ENCODE results near the gene ABCA9. TPM values are rescaled to one million over a fixed set of nuclear protein-coding genes. Genes with fewer than 3 reads are reported as not detected.

Gene ABCA9
- polyA plus RNA-seq (2012; ENCODE audit: insufficient read length, low read depth): 0.23 TPM

DNA sequence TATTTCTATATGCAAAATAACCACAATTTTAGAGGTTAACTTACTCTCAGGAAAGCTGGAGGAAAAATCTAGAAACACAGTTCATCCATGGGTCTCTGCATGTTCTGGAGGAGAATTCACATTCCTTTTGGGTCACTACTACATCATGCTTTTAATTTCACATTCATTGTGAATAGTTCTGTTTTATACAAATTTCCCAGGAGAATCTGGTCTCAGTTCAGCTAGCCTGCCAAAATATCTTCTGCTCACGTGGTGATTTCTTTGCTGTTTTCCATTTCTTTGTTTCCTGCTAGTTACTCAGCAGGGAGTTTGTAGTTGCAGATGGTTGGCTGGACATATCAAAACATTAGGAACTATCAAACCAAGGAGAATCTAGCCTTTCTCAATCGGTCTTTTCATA is at the start of gene ABCA9:
Gene ABCA9, minus strand, starts transcription at position 106 of the 400 bp plus-strand sequence. CDS start 9,801 bp downstream, outside the sequence.
- 0 out of 2 replicates have a peak, but pooled peaks have one; percentile 28 for TF ChIP-seq SIN3A (IDR thresholded peaks at IDR 0.05; ENCODE audit: borderline replicate concordance, insufficient read depth, low read length)
- TF ChIP-seq POLR2AphosphoS5 (IDR thresholded peaks at IDR 0.05; ENCODE audit: low read depth, low read length): no peak

DNA sequence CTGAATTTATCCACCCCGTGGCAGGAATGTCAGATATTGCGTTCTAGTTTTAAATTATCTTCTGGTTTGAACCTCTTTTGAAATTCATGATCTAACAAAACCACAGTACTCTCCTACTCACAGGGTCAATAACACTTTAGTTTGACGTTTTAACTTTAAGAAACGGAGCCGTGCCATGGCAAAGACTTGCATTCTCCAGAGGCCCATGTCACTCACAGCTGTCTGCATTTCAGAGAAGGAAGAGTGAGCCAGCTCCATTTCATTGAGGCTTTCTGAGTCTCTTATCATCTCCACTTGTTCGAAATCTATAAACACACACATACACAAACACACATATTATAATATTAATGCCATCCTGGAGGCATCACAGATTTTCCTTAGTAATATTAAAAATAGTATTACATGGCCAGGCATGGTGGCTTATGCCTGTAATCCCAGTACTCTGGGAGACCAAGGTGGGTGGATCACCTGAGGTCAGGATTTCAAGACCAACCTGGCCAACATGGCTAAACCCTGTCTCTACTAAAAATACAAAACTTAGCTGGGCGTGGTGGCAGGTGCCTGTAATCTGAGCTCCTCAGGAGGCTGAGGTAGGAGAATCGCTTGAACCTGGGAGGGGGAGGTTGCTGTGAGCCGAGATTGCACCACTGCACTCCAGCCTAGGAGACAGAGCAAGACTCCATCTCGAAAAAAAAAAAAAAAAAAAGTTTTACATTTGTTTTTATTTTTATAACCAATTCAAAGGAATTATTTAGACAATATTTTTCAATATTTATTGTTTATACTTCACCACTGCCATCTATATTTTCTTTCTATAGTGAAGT is 45.4 kb upstream of the ABCA9 start:
- TF ChIP-seq TAF1 (IDR thresholded peaks at IDR 0.05; ENCODE audit: borderline replicate concordance, insufficient read depth, low read length): no peak
- no peak for TF ChIP-seq REST (IDR thresholded peaks at IDR 0.05; ENCODE audit: insufficient read depth in 1 of 2, low read depth in 2 of 2, low read length in 2 of 2)
- no peak for TF ChIP-seq FOXP2 (optimal IDR thresholded peaks at IDR 0.05; ENCODE audit: borderline replicate concordance, extremely low read depth, extremely low read length, insufficient read depth)
- no peak for TF ChIP-seq SIN3A (IDR thresholded peaks at IDR 0.05; ENCODE audit: borderline replicate concordance, insufficient read depth, low read length)
- no peak for TF ChIP-seq POLR2AphosphoS5 (IDR thresholded peaks at IDR 0.05; ENCODE audit: low read depth, low read length)

DNA sequence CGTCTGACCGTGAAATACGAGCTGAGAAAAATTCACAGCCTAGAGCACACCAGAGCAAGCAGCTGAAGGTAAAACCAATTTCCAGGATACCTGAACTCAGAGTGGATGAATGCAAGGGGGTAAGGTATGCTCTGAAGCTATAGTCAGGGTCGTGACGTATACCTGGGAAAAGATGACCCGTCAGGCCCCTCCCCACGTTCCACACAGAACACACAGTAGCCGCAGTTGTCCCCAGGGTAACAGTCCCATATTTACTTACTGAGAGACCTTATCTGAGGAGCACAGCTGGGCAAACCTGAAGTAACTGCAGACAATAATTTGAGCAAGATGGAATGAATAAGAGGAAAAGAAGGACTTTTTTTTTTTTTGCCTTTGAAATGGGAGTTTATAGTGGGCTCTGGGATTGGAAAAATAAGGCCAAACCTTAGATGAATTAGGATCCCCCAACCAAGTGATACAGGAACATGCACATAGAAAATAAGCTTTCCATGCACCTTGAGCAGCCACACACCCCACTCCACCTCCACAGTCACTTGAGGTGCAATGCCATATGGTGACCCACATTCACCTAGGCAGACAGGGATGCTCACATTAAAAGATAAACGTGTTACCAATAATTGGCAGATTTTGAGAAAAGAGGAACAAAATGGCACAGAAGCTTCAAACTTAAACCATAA is 43.0 kb upstream of the ABCA9 start:
- TF ChIP-seq REST (IDR thresholded peaks at IDR 0.05; ENCODE audit: insufficient read depth in 1 of 2, low read depth in 2 of 2, low read length in 2 of 2) (no peak), SIN3A (IDR thresholded peaks at IDR 0.05; ENCODE audit: borderline replicate concordance, insufficient read depth, low read length) (no peak), TAF1 (IDR thresholded peaks at IDR 0.05; ENCODE audit: borderline replicate concordance, insufficient read depth, low read length) (no peak), FOXP2 (optimal IDR thresholded peaks at IDR 0.05; ENCODE audit: borderline replicate concordance, extremely low read depth, extremely low read length, insufficient read depth) (no peak), POLR2AphosphoS5 (IDR thresholded peaks at IDR 0.05; ENCODE audit: low read depth, low read length) (no peak)

- no peak for TF ChIP-seq FOXP2 (optimal IDR thresholded peaks at IDR 0.05; ENCODE audit: borderline replicate concordance, extremely low read depth, extremely low read length, insufficient read depth)
- no peak for TF ChIP-seq TAF1 (IDR thresholded peaks at IDR 0.05; ENCODE audit: borderline replicate concordance, insufficient read depth, low read length)
- no peak for TF ChIP-seq POLR2AphosphoS5 (IDR thresholded peaks at IDR 0.05; ENCODE audit: low read depth, low read length)
These were observed 37.9 kb upstream of the ABCA9 start for GRCh38 chr17:69098625-69099024.

- TF ChIP-seq REST (IDR thresholded peaks at IDR 0.05; ENCODE audit: insufficient read depth in 1 of 2, low read depth in 2 of 2, low read length in 2 of 2): no peak
- TF ChIP-seq FOXP2 (optimal IDR thresholded peaks at IDR 0.05; ENCODE audit: borderline replicate concordance, extremely low read depth, extremely low read length, insufficient read depth): no peak
- no peak for TF ChIP-seq TAF1 (IDR thresholded peaks at IDR 0.05; ENCODE audit: borderline replicate concordance, insufficient read depth, low read length)
- TF ChIP-seq SIN3A (IDR thresholded peaks at IDR 0.05; ENCODE audit: borderline replicate concordance, insufficient read depth, low read length): no peak
- no peak for TF ChIP-seq POLR2AphosphoS5 (IDR thresholded peaks at IDR 0.05; ENCODE audit: low read depth, low read length)
These were observed 35.8 kb upstream of the ABCA9 start for GRCh38 chr17:69096541-69096940.

DNA sequence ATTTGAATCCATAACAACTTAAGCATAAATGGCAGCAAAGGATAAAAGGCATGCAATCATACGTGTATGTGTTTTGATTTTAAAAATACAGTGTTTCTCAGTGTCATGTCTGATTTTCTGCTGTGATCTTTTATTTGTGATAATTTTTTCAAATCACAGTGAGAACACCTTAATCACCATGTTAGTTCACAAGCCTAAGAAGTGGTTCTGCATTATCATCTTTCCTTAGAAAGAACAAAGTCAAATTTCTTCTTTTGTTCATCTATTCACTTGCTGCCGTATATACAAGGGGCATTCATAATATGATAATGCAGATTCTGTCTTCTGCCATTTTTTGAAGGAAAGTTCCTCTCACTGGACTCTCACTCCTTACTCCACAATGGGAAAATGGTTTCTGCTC is 33.3 kb upstream of the ABCA9 start:
- TF ChIP-seq POLR2AphosphoS5 (IDR thresholded peaks at IDR 0.05; ENCODE audit: low read depth, low read length) (no peak), REST (IDR thresholded peaks at IDR 0.05; ENCODE audit: insufficient read depth in 1 of 2, low read depth in 2 of 2, low read length in 2 of 2) (no peak), SIN3A (IDR thresholded peaks at IDR 0.05; ENCODE audit: borderline replicate concordance, insufficient read depth, low read length) (no peak), TAF1 (IDR thresholded peaks at IDR 0.05; ENCODE audit: borderline replicate concordance, insufficient read depth, low read length) (no peak), FOXP2 (optimal IDR thresholded peaks at IDR 0.05; ENCODE audit: borderline replicate concordance, extremely low read depth, extremely low read length, insufficient read depth) (no peak)

All from PFSK-1 (cell line).